ENCODE results near the gene GABRB3. TPM values are rescaled to one million over a fixed set of nuclear protein-coding genes. Genes with fewer than 3 reads are reported as not detected.

The GABRB3 gene
- total and polyA plus RNA-seq, 2 of the 8 experiments (the other 6 are each of a cell fraction or from before 2014, with no cell fraction given), result 98.8 to 163 TPM

DNA sequence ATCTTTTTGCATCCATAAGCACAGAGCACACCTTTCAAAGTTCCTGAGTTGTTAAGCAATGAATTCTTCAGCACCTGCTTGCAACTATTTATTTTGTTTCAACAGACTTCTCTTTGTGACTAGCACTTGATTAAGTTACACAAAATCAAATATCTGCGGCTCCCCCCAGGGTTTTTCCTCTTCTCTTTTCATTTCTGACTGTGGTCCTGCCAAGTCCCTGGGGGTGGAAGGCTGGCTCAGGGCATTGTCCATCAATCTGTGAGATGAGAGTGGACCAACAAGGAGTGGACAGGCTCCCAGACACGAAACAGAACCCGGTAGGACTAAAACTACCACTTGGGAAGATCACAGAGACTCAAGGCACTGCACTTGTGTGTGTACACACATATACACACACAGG lies 96.8 kb downstream of the GABRB3 start:
- no peaks in the 10 kb centered on the region for H3K9me3 ChIP-seq (ENCODE audit: insufficient read depth in 2 of 2, low read depth in 1 of 2, low read length in 1 of 2)
- no peak overlapping the region for H3K4ac ChIP-seq (replicated peaks; ENCODE audit: insufficient read length, low read depth, low read length)
- CTCF ChIA-PET (ENCODE audit: partially characterized antibody), result interaction anchor here (2.9 kb wide), 1 partner anchor 12 kb away, joined by 8 read pairs; no protein-coding TSS in a partner anchor
- no peak overlapping the region for H3K23ac ChIP-seq (ENCODE audit: insufficient read length)
- H3K27me3 ChIP-seq (replicated peaks in 1 of 4; ENCODE audit: control insufficient read depth in 3 of 4, extremely low read depth in 1 of 4, insufficient read depth in 3 of 4, low read length in 3 of 4), result no peaks in the 10 kb centered on the region
- no peaks in the 10 kb centered on the region for H3K36me3 ChIP-seq (ENCODE audit: control insufficient read depth in 2 of 4, insufficient read depth in 4 of 4, low read length in 3 of 4)
- H2BK120ac ChIP-seq (replicated peaks; ENCODE audit: low read depth, low read length), result no peak overlapping the region
- H4K5ac ChIP-seq (ENCODE audit: insufficient read length, low read depth, low read length), result no peak overlapping the region
- peaks cover 0 to 13% (median 2%) of the 10 kb centered on the region in 4 experiments; a peak in 4 of 7 replicates for H3K4me1 ChIP-seq (replicated peaks in 1 of 4; ENCODE audit: control insufficient read depth in 3 of 4, insufficient read depth in 4 of 4, low read length in 3 of 4)
- H3K4me3 ChIP-seq (ENCODE audit: extremely low read depth in 1 of 4, insufficient read depth in 2 of 4, low read depth in 3 of 4, low read length in 4 of 4), result no peak overlapping the region
- no peak overlapping the region for H3K14ac ChIP-seq (ENCODE audit: insufficient read length)
- no peak overlapping the region for H2BK12ac ChIP-seq (ENCODE audit: low read depth, low read length)
- no peak overlapping the region for H3K4me2 ChIP-seq (ENCODE audit: insufficient read depth in 1 of 2, low read depth in 2 of 2, low read length in 2 of 2)
- no peak overlapping the region for H3K56ac ChIP-seq (replicated peaks; ENCODE audit: insufficient read length, low read depth, low read length)
- no peak overlapping the region for H2BK15ac ChIP-seq (ENCODE audit: low read length)
- WGBS, 2 experiments (ENCODE audit: extremely low coverage in 1 of 2, insufficient coverage in 1 of 2, insufficient read length in 1 of 2, insufficient replicate concordance in 2 of 2, low coverage in 1 of 2, low lambda C conversion rate in 2 of 2, missing lambda C conversion rate in 1 of 2), result 87% methylated on average over 3 of the region's 3 CpGs; no CpG with 5 or more reads in 1 of the 2 experiments
- no peak overlapping the region for H2AK5ac ChIP-seq (ENCODE audit: low read depth, low read length)
- no peak overlapping the region for H2BK5ac ChIP-seq (ENCODE audit: low read depth, low read length)
- H4K8ac ChIP-seq (ENCODE audit: extremely low read depth, insufficient read depth, low read length), result 0 out of 2 replicates have a peak overlapping the region, but pooled peaks have one; percentile 23
- no peak for FAIRE-seq
- POLR2A ChIA-PET (ENCODE audit: partially characterized antibody), result no interaction called here
- H2BK20ac ChIP-seq (ENCODE audit: low read length), result no peak overlapping the region
- H3K27ac ChIP-seq (ENCODE audit: low read depth, low read length), result no peak overlapping the region
- H3K18ac ChIP-seq (ENCODE audit: extremely low read depth, low read length), result no peak overlapping the region
- H4K91ac ChIP-seq (replicated peaks; ENCODE audit: insufficient read length, low read length), result no peak overlapping the region
- peaks cover 0 to 2% of the 10 kb centered on the region in 2 experiments for H4K20me1 ChIP-seq (replicated peaks in 1 of 2; ENCODE audit: control insufficient read depth in 1 of 2, insufficient read depth in 2 of 2, low read length in 2 of 2)
- H3K79me1 ChIP-seq (ENCODE audit: low read depth, low read length), result peaks cover 5% of the 10 kb centered on the region
- no peak overlapping the region for H2AFZ ChIP-seq (ENCODE audit: low read length)
- no peaks in the 10 kb centered on the region for H3K23me2 ChIP-seq (ENCODE audit: low read depth, low read length)
- no peak overlapping the region for H3K9ac ChIP-seq (replicated peaks in 1 of 4; ENCODE audit: extremely low read depth in 1 of 4, low read depth in 3 of 4, low read length in 3 of 4)
- DNase-seq (ENCODE audit: low read depth in 1 of 2, low spot score in 2 of 2), result no peak
- H3K79me2 ChIP-seq (ENCODE audit: control insufficient read depth in 1 of 2, insufficient read depth in 2 of 2, low read length in 2 of 2), result peaks cover 0 to 94% of the 10 kb centered on the region in 2 experiments; a peak in 2 of 4 replicates
- no peak for TF ChIP-seq BCL11A (IDR thresholded peaks at IDR 0.05; ENCODE audit: low read depth in 2 of 2, low read length in 2 of 2)

Measured in H1 (cell line).